GM19099 (cell line): ENCODE results near the gene RALA.

Experiments
- POLR2A ChIP-seq: IDR thresholded peaks from 3 replicates; pipeline ENCODE4 v1.6.1; 2011; ENCODE audit warnings: low read depth; ENCODE audit not compliant: insufficient read length; ENCODE audit errors: extremely low read depth

Gene RALA

GRCh38 chr7:39714447-39715091, 91.2 kb downstream of the RALA start:
- TF ChIP-seq POLR2A: no peak

GRCh38 chr7:39720586-39720985, 97.2 kb downstream of the RALA start:
- TF ChIP-seq POLR2A: no peak

- TF ChIP-seq POLR2A: no peak
Measured at GRCh38 chr7:39721345-39721744, 98.0 kb downstream of the RALA start.

GRCh38 chr7:39721919-39722597, 98.7 kb downstream of the RALA start:
- TF ChIP-seq POLR2A: no peak

GRCh38 chr7:39727231-39728012, 104.0 kb downstream of the RALA start:
- no peak for TF ChIP-seq POLR2A

GRCh38 chr7:39732837-39733804, 109.7 kb downstream of the RALA start:
- peak; percentile 95 for TF ChIP-seq POLR2A

GRCh38 chr7:39733881-39734632, 110.7 kb downstream of the RALA start:
- TF ChIP-seq POLR2A: no peak

GRCh38 chr7:39734633-39735004, 111.2 kb downstream of the RALA start:
- no peak for TF ChIP-seq POLR2A

GRCh38 chr7:39735903-39736302, 112.5 kb downstream of the RALA start:
- TF ChIP-seq POLR2A: no peak

- TF ChIP-seq POLR2A: no peak
Measured at GRCh38 chr7:39741942-39742623, 118.7 kb downstream of the RALA start.

- TF ChIP-seq POLR2A: no peak
Measured at GRCh38 chr7:39744620-39745019, 121.2 kb downstream of the RALA start.

GRCh38 chr7:39745320-39745719, 121.9 kb downstream of the RALA start:
- TF ChIP-seq POLR2A: no peak

- TF ChIP-seq POLR2A: no peak
Measured at GRCh38 chr7:39746103-39746819, 122.9 kb downstream of the RALA start.

GRCh38 chr7:39749177-39749576, 125.8 kb downstream of the RALA start:
- no peak for TF ChIP-seq POLR2A

GRCh38 chr7:39749717-39750116, 126.3 kb downstream of the RALA start:
- TF ChIP-seq POLR2A: no peak
